ENCODE results near the gene MCC.

- TF ChIP-seq CTCF (conservative IDR thresholded peaks at IDR 0.05; ENCODE audit: low read depth, low read length) (no peak), CEBPB (IDR thresholded peaks at IDR 0.05; ENCODE audit: low read depth, low read length) (no peak), POLR2A (IDR thresholded peaks at IDR 0.05; ENCODE audit: low read depth, low read length) (no peak), ELK1 (IDR thresholded peaks at IDR 0.05; ENCODE audit: borderline replicate concordance, low read depth, low read length) (no peak), RAD21 (IDR thresholded peaks at IDR 0.05; ENCODE audit: low read length) (no peak)
Observed at GRCh38 chr5:113394658-113395057, 93.6 kb downstream of the MCC start.
